Measurements from ENCODE around the gene ROR1. TPM values are rescaled to one million over a fixed set of nuclear protein-coding genes. Genes with fewer than 3 reads are reported as not detected.

Gene ROR1
- total and polyA plus RNA-seq, 2 of the 13 experiments (the other 11 are each of a cell fraction or from before 2014, with no cell fraction given) = 0.58 to 2.3 TPM

GRCh38 chr1:63892632-63893395, 119.0 kb downstream of the ROR1 start:
- no peak for FAIRE-seq
- Histone ChIP-seq H3K36me3 (replicated peaks in 1 of 2; ENCODE audit: control insufficient read depth in 1 of 2, insufficient read depth in 2 of 2, low read length in 2 of 2) (no peaks in the 10 kb centered on the region), H3K4me2 (ENCODE audit: low read depth, low read length) (no peak overlapping the region), H3K4me1 (ENCODE audit: insufficient read depth, low read length) (no peaks in the 10 kb centered on the region), H2AFZ (ENCODE audit: low read length) (no peak overlapping the region), H3K9ac (ENCODE audit: insufficient read depth, low read depth, low read length) (no peak overlapping the region), H4K20me1 (ENCODE audit: insufficient read depth, low read length) (no peaks in the 10 kb centered on the region), H3K4me3 (replicated peaks in 1 of 3; ENCODE audit: insufficient read depth in 1 of 3, low read depth in 2 of 3, low read length in 3 of 3) (no peak overlapping the region), H3K79me2 (ENCODE audit: insufficient read depth, low read length) (no peaks in the 10 kb centered on the region), H3K27ac (ENCODE audit: extremely low read length, insufficient read depth, low read length) (no peak overlapping the region), H3K9me3 (ENCODE audit: low read length) (no peaks in the 10 kb centered on the region), H3K27me3 (ENCODE audit: control insufficient read depth in 1 of 2, insufficient read depth in 2 of 2, low read length in 2 of 2) (no peaks in the 10 kb centered on the region)
- WGBS (ENCODE audit: low lambda C conversion rate) = 53% methylated on average over 8 of the region's 8 CpGs
- no peak for TF ChIP-seq POLR2AphosphoS5 (IDR thresholded peaks at IDR 0.05; ENCODE audit: low read depth, low read length)
- TF ChIP-seq ZNF207 (IDR thresholded peaks at IDR 0.05; ENCODE audit: borderline replicate concordance) = no peak
- TF ChIP-seq SALL2 (CRISPR knock-in tag; IDR thresholded peaks at IDR 0.05) = no peak
- CTCF ChIA-PET (ENCODE audit: low intra/inter-chr PET ratio, low total read pairs) = no interaction called here
- BruUV-seq (replicated peaks) = no TSS peak
- intact Hi-C loops (cut with micrococcal nuclease; ENCODE audit: unreplicated experiment) (no loop called here), in situ Hi-C loops (cut with HindIII; ENCODE audit: extremely low pct_ligation_motif_present, low pct_unique_long_range_greater_than_20kb) (no loop called here)
- DNase-seq (ENCODE audit: low spot score) = no peak
- POLR2A ChIA-PET = no interaction called here
- no peak for ATAC-seq

DNA sequence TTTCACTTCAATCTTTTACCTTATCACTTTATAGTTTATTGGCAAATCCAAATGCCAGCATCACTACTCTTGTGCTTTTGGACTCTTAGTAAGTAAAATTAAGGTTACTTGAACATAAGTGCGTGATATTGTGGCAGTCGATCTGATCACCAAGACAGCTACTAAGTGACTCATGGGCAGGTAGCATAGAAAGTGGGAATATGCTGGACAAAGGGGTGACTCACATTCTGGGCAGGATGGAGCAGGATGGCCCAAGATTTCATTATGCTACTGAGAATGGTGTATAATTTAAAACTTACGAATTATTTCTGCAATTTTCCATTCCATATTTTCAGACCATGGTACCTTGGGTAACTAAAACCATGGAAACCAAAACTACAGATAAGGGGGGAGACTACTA, 120.2 kb downstream of the ROR1 start:
- H3K36me3 ChIP-seq (replicated peaks in 1 of 2; ENCODE audit: control insufficient read depth in 1 of 2, insufficient read depth in 2 of 2, low read length in 2 of 2) = no peaks in the 10 kb centered on the region
- H3K79me2 ChIP-seq (ENCODE audit: insufficient read depth, low read length) = no peaks in the 10 kb centered on the region
- no TSS peak for BruUV-seq (replicated peaks)
- H2AFZ ChIP-seq (ENCODE audit: low read length) = no peak overlapping the region
- POLR2A ChIA-PET = no interaction called here
- H3K27ac ChIP-seq (ENCODE audit: extremely low read length, insufficient read depth, low read length) = no peak overlapping the region
- CTCF ChIA-PET (ENCODE audit: low intra/inter-chr PET ratio, low total read pairs) = no interaction called here
- DNase-seq (ENCODE audit: low spot score) = no peak
- no peak overlapping the region for H3K9ac ChIP-seq (ENCODE audit: insufficient read depth, low read depth, low read length)
- in situ Hi-C loops (cut with HindIII; ENCODE audit: extremely low pct_ligation_motif_present, low pct_unique_long_range_greater_than_20kb) = no loop called here
- H3K4me3 ChIP-seq (replicated peaks in 1 of 3; ENCODE audit: insufficient read depth in 1 of 3, low read depth in 2 of 3, low read length in 3 of 3) = no peak overlapping the region
- WGBS (ENCODE audit: low lambda C conversion rate) = 26% methylated on average over 3 of the region's 3 CpGs
- H3K4me2 ChIP-seq (ENCODE audit: low read depth, low read length) = no peak overlapping the region
- no peaks in the 10 kb centered on the region for H3K4me1 ChIP-seq (ENCODE audit: insufficient read depth, low read length)
- no peaks in the 10 kb centered on the region for H3K9me3 ChIP-seq (ENCODE audit: low read length)
- no peaks in the 10 kb centered on the region for H4K20me1 ChIP-seq (ENCODE audit: insufficient read depth, low read length)
- FAIRE-seq = no peak
- no peak for ATAC-seq
- intact Hi-C loops (cut with micrococcal nuclease; ENCODE audit: unreplicated experiment) = no loop called here
- H3K27me3 ChIP-seq (ENCODE audit: control insufficient read depth in 1 of 2, insufficient read depth in 2 of 2, low read length in 2 of 2) = no peaks in the 10 kb centered on the region
- TF ChIP-seq, protein P1, sequence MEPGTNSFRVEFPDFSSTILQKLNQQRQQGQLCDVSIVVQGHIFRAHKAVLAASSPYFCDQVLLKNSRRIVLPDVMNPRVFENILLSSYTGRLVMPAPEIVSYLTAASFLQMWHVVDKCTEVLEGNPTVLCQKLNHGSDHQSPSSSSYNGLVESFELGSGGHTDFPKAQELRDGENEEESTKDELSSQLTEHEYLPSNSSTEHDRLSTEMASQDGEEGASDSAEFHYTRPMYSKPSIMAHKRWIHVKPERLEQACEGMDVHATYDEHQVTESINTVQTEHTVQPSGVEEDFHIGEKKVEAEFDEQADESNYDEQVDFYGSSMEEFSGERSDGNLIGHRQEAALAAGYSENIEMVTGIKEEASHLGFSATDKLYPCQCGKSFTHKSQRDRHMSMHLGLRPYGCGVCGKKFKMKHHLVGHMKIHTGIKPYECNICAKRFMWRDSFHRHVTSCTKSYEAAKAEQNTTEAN (CRISPR knock-in tag; conservative IDR thresholded peaks at IDR 0.05) = no peak
- no peak for TF ChIP-seq RARA (CRISPR knock-in tag; IDR thresholded peaks at IDR 0.05)
- no peak for TF ChIP-seq NCOA5 (CRISPR knock-in tag; IDR thresholded peaks at IDR 0.05)
- TF ChIP-seq HOXA9 (CRISPR knock-in tag; IDR thresholded peaks at IDR 0.05; ENCODE audit: borderline replicate concordance) = no peak
- TF ChIP-seq, protein P2, sequence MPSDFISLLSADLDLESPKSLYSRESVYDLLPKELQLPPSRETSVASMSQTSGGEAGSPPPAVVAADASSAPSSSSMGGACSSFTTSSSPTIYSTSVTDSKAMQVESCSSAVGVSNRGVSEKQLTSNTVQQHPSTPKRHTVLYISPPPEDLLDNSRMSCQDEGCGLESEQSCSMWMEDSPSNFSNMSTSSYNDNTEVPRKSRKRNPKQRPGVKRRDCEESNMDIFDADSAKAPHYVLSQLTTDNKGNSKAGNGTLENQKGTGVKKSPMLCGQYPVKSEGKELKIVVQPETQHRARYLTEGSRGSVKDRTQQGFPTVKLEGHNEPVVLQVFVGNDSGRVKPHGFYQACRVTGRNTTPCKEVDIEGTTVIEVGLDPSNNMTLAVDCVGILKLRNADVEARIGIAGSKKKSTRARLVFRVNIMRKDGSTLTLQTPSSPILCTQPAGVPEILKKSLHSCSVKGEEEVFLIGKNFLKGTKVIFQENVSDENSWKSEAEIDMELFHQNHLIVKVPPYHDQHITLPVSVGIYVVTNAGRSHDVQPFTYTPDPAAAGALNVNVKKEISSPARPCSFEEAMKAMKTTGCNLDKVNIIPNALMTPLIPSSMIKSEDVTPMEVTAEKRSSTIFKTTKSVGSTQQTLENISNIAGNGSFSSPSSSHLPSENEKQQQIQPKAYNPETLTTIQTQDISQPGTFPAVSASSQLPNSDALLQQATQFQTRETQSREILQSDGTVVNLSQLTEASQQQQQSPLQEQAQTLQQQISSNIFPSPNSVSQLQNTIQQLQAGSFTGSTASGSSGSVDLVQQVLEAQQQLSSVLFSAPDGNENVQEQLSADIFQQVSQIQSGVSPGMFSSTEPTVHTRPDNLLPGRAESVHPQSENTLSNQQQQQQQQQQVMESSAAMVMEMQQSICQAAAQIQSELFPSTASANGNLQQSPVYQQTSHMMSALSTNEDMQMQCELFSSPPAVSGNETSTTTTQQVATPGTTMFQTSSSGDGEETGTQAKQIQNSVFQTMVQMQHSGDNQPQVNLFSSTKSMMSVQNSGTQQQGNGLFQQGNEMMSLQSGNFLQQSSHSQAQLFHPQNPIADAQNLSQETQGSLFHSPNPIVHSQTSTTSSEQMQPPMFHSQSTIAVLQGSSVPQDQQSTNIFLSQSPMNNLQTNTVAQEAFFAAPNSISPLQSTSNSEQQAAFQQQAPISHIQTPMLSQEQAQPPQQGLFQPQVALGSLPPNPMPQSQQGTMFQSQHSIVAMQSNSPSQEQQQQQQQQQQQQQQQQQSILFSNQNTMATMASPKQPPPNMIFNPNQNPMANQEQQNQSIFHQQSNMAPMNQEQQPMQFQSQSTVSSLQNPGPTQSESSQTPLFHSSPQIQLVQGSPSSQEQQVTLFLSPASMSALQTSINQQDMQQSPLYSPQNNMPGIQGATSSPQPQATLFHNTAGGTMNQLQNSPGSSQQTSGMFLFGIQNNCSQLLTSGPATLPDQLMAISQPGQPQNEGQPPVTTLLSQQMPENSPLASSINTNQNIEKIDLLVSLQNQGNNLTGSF (CRISPR knock-in tag; IDR thresholded peaks at IDR 0.05) = no peak
- TF ChIP-seq BHLHE40 (IDR thresholded peaks at IDR 0.05; ENCODE audit: low read length) = no peak
- TF ChIP-seq, protein P3, sequence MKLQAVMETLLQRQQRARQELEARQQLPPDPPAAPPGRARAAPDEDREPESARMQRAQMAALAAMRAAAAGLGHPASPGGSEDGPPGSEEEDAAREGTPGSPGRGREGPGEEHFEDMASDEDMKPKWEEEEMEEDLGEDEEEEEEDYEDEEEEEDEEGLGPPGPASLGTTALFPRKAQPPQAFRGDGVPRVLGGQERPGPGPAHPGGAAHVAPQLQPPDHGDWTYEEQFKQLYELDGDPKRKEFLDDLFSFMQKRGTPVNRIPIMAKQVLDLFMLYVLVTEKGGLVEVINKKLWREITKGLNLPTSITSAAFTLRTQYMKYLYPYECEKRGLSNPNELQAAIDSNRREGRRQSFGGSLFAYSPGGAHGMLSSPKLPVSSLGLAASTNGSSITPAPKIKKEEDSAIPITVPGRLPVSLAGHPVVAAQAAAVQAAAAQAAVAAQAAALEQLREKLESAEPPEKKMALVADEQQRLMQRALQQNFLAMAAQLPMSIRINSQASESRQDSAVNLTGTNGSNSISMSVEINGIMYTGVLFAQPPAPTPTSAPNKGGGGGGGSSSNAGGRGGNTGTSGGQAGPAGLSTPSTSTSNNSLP (IDR thresholded peaks at IDR 0.05; ENCODE audit: low read depth, low read length) = no peak
- TF ChIP-seq PHB2 (IDR thresholded peaks at IDR 0.05; ENCODE audit: partially characterized antibody) = no peak

Measured in HepG2 (cell line).